GM12873 (cell line): Measurements from ENCODE around the gene EXOSC3.

Experiments
- TF ChIP-seq, protein P1 (sequence below): IDR thresholded peaks from 2 replicates; pipeline ENCODE4 v1.5.1; 2012; ENCODE audit warnings: low read depth, mild to moderate bottlenecking, moderate library complexity, low read length, control low read depth; ENCODE audit not compliant: insufficient read depth; ENCODE audit errors: missing control alignments

EXOSC3 gene

DNA sequence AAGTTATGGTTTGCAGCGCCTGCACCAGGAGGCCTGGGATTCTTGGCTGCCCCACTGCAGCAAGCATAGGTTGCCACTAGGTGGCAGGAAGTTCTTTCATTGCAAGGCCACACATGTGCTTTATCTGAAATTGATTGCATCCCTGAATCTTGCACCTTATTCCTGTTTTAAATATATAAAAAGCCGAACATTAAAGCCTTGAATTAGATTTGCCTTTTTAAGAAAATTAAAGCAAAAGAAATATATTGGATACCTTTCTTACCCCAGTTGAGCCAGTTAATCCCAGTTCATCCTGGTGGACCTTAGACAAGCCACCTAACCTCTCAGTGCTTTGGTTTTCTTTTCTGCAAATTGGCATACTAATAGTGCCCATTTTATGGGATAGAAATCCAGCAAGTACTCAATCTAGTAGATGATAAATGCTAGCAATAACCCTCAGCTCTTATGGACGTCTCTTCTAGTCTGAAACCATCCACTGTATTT, 37.6 kb downstream of the EXOSC3 start:
- TF ChIP-seq, protein P1, sequence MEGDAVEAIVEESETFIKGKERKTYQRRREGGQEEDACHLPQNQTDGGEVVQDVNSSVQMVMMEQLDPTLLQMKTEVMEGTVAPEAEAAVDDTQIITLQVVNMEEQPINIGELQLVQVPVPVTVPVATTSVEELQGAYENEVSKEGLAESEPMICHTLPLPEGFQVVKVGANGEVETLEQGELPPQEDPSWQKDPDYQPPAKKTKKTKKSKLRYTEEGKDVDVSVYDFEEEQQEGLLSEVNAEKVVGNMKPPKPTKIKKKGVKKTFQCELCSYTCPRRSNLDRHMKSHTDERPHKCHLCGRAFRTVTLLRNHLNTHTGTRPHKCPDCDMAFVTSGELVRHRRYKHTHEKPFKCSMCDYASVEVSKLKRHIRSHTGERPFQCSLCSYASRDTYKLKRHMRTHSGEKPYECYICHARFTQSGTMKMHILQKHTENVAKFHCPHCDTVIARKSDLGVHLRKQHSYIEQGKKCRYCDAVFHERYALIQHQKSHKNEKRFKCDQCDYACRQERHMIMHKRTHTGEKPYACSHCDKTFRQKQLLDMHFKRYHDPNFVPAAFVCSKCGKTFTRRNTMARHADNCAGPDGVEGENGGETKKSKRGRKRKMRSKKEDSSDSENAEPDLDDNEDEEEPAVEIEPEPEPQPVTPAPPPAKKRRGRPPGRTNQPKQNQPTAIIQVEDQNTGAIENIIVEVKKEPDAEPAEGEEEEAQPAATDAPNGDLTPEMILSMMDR, result peak; percentile 95

DNA sequence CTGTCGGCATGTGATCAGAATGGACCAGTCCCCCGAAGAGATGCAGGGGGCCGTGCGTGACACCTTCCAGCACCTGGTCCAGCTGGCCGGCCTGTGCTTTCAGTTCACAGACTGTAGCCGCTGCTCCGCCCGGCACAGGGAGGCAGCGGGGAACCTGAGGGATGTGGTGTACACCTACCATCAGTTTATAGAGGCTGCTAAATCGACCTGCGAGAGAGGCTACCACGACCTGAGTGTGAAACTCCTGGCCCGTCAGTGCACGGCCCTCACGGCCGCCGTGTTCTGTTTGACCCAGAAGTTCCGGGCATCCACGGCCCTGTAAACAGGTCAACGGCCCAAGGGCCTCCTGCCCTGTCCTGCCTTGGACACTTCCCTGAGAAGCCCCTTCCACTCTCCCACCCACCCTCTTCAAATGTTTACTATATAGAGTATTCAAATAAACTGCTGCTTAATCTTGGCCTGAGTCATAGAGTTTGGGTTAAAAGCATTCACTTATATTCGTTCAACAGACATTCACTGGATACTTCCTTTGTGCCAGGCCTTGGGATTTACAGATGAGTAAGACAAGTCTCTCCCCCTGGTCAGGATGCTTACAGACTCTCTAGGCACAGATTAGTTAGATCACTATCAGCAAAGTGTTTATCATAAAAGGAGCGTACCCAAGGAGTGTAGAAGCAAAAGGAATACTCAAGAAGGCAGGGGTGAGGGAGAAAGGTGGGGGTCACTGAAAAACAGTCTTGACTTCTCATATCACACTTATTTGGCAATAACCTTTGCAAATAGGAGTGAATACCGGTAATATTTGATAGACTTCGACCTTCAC, 38.2 kb downstream of the EXOSC3 start:
- TF ChIP-seq, protein P1, result no peak

DNA sequence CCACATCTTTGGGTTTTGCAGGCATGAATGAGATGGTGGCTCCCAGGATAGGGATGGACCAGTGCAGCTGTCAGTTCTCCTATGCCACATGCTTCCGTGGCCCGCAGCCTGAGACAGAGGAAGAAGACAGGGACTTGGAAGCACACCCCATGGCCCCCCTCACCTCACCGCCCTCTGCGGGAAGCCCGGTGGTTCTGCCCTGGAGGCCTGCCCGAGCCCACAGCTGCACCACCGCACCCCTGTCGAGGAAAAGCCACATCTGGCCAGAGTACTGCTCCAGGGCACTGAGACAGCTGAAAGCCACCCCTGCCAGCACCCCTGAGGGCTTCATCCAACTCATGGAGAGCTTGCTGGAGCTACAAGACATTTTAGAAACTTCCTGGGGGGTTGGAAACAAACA, 38.9 kb downstream of the EXOSC3 start:
- TF ChIP-seq, protein P1, result no peak

DNA sequence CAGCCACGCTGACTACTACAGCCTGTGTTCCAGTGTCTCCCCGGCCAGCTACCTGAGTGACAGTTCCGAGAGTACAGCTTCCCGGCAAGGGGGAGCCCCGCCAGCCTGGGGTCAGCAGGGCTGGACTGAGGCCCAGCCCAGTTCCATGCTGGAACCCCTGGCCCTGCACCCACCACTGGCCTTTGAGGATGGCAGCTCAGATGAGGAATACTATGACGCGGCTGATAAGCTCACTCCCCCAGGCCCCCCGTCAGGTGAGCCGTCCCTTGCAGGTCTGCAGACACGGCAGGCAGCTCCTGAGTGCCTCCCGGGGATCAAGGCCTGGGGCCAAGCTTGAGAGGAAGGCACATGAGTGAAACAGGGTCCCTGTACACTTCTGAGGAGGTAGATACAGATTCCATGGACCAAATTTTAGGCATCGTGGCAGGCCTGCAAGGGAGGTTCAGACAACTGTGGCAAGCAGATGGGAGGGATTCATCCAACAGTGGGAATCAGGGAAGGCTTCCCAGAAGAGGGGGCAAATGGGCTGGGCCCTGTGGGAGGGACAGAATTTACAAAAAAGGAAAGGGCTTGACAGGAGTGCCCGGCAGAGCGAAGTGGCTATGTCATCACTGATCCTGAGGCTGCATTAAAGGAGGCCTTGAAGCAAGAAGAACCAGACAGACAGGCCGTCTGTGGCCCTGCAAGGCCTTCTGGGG, 44.1 kb downstream of the EXOSC3 start:
- TF ChIP-seq, protein P1, result no peak

DNA sequence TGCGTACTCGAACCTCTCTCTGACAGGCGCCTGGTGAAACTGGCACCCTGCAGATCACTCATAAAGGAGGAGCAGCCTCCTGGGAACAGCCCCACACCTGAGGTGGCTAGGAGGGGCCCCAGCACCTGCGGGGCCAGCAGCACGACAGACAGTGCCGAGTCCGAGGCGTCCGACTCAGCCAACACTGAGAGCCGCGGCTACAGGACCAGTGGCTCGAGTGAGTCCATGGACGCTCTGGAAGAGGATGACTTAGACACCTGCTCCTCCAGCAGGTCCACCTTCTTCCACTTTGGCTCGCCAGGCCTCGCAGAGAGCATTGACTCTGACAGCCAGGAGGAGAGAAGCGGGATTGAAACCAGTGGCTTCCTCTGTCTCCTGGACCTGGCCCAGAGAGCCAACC, 44.7 kb downstream of the EXOSC3 start:
- TF ChIP-seq, protein P1, result no peak

DNA sequence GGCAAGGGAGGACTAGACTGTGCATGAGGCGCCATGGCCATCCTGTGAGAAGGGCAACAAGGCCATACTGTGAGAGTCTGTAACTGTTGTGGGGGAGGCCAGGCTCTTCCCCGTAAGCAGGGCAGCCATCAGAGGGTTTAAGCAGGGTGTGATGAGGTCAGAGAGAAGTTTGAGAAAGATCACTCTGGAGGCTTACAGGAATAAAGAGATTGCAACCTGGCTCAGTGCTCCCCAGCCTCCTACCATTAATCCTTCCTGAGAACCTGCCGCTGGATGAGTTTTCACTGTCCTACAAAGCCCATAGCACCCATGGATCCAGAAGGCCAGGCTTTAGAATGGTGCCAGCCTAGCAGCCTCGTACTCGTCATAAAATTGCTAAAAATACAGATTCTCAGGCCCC, 45.6 kb downstream of the EXOSC3 start:
- TF ChIP-seq, protein P1, result no peak

DNA sequence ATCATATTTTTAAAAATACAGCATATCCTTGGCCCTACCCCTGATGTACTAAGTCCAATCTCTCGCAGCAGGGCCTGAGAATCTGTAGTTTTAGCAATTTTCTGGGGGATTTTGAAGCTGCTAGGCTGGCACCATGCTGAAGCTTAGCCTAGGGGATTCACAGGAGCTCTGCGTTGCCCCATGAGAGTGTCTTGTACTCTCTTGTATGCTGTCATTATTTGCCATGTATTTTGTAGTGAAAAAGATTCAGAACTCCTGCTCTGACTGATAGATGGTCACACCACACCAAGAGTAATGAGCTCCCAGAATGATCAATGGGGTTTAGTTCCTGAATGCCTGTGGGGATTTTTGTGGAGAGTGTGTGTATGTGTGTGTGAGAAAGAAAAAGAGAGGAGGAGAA, 51.9 kb downstream of the EXOSC3 start:
- TF ChIP-seq, protein P1, result no peak
